D721Med (cell line): Measurements from ENCODE around the gene ELMOD3.
A peak's percentile ranks its signal among the peaks of the same experiment; 100 is the strongest.

Experiments used
- DNase-seq: peaks from one replicate; pipeline ENCODE4 v3.0.0; 2011; ENCODE audit warnings: low spot score; ENCODE audit not compliant: insufficient read length
- FAIRE-seq: peaks from 2 replicates; lab custom pipeline; 2011; peaks lifted over from hg19 to GRCh38; lab: Jason Lieb, UNC
- CTCF ChIP-seq: IDR thresholded peaks from 2 replicates; pipeline ENCODE4 v1.5.1; 2012; ENCODE audit warnings: mild to moderate bottlenecking, control low read depth; ENCODE audit not compliant: insufficient read depth; ENCODE audit errors: missing control alignments

ELMOD3 gene

GRCh38 chr2:85354286-85355072, at the start of gene ELMOD3, which contains the start of gene RETSAT:
Gene ELMOD3 (plus strand): TSS chr2:85354769. CDS start chr2:85357199, 2,430 bp downstream.
Gene RETSAT (minus strand): TSS chr2:85354528. CDS start chr2:85354507, 21 bp downstream.
- FAIRE-seq, result no peak
- TF ChIP-seq CTCF, result no peak
- peak; percentile 94 for DNase-seq

GRCh38 chr2:85307527-85307897, 47.1 kb upstream of the ELMOD3 start:
- FAIRE-seq, result no peak
- DNase-seq, result no peak
- no peak for TF ChIP-seq CTCF

GRCh38 chr2:85308201-85308600, 46.4 kb upstream of the ELMOD3 start:
- DNase-seq (no peak), FAIRE-seq (no peak)
- no peak for TF ChIP-seq CTCF

GRCh38 chr2:85308896-85309555, 45.5 kb upstream of the ELMOD3 start:
- FAIRE-seq (no peak), DNase-seq (no peak)
- no peak for TF ChIP-seq CTCF

- TF ChIP-seq CTCF, result no peak
- DNase-seq (no peak), FAIRE-seq (no peak)
Measured at GRCh38 chr2:85309699-85310321, 44.8 kb upstream of the ELMOD3 start.

GRCh38 chr2:85310330-85310729, 44.2 kb upstream of the ELMOD3 start:
- TF ChIP-seq CTCF, result no peak
- no peak for DNase-seq

More at GRCh38 chr2:85310330-85310729, 44.2 kb upstream of the ELMOD3 start:
- no peak for FAIRE-seq
